Ovary (tissue), 9 donors: ENCODE data around the gene SMARCAL1. TPM values are rescaled to one million over a fixed set of nuclear protein-coding genes. Genes with fewer than 3 reads are reported as not detected.

Experiments used
- DNase-seq, 5 donors: peaks; one replicate each; pipeline ENCODE4 v3.0.0-alpha.2; 2019 to 2020
- H3K27ac ChIP-seq, 2 donors: fragments of 200-600 bp; one replicate each; pipeline versions ENCODE4 v1.5.1 to v1.8.0; 2019 to 2022
- H3K27me3 ChIP-seq: fragments of 200-600 bp; one replicate; pipeline ENCODE4 v1.8.0; 2022
- H3K36me3 ChIP-seq: fragments of 200-600 bp; sonication (generic); one replicate; pipeline ENCODE4 v1.5.1; 2019
- H3K4me1 ChIP-seq: one replicate; pipeline ENCODE4 v1.8.1; 2013; ENCODE audit warnings: mild to moderate bottlenecking, moderate library complexity; ENCODE audit not compliant: insufficient read depth
- H3K4me3 ChIP-seq: fragments of 200-600 bp; sonication (generic); one replicate; pipeline ENCODE4 v1.5.1; 2017
- H3K9me3 ChIP-seq, 2 donors: fragments of 200-600 bp in 1 of 2; sonication (generic) in 1 of 2; one replicate each; pipeline versions ENCODE4 v1.5.1 to v1.8.1; 2013 to 2019; ENCODE audit warnings: mild to moderate bottlenecking in 1 of 2, moderate library complexity in 1 of 2
- CTCF ChIP-seq, 3 donors: fragments of 450-650 bp in 2 of 3; fragments of 200-600 bp in 1 of 3; IDR thresholded peaks; one replicate each; pipeline versions ENCODE4 v1.5.1 to v1.8.0; 2016 to 2022; ENCODE audit warnings: antibody characterized with exemption in 3 of 3, mild to moderate bottlenecking in 1 of 3
- EP300 ChIP-seq: sonication (generic); formaldehyde crosslinking; IDR thresholded peaks from one replicate; pipeline ENCODE4 v1.6.1; 2017; ENCODE audit warnings: antibody characterized with exemption
- POLR2A ChIP-seq: fragments of 450-650 bp; IDR thresholded peaks from one replicate; pipeline ENCODE4 v1.6.1; 2017; ENCODE audit warnings: antibody characterized with exemption, mild to moderate bottlenecking, moderate library complexity
- WGBS, 3 donors: extraction: QIAGEN DNeasy Blood & Tissue Kit in 1 of 3; methylation state at CpG; one replicate each; pipeline versions ENCODE4 v1.1.5 to v1.1.7; 2013 to 2017; 5-methylcytosine and 5-hydroxymethylcytosine counted together
- intact Hi-C, 4 donors: fragments of 100-400 bp; cut with DNase I; formaldehyde crosslinking; loops; one replicate each; pipeline versions ENCODE4 v1.11.0 to v1.15.1; 2022 to 2023
- polyA plus RNA-seq, 2 donors: library from polyadenylated mRNA; stranded (reverse); fragments of 200-250 nt in 1 of 2; fragments of 350-450 nt in 1 of 2; fragmentation: Illumina TruSeq in 1 of 2; extraction: RNeasy Lipid Tissue Mini Kit (QIAGEN cat#74804) in 1 of 2; gene quantifications; one replicate each; pipeline ENCODE4 v1.2.3, GENCODE V29; 2013 to 2014
- total RNA-seq, 7 donors: library from RNA; depleted of rRNA in 2 of 7; stranded (reverse); fragments of >200 nt in 2 of 7; fragmentation: NEBNext Ultra II Directional in 3 of 7; extraction: Animal tissue kit (Norgen Biotek cat#: 25700) in 3 of 7; gene quantifications; one replicate each; pipeline versions ENCODE4 v1.1.0 to v1.2.4, GENCODE V29; 2016 to 2023
- donor health status: DM: no; HTN: no; CAD: no; lungs with moderate emphysema.
- donor health status: DM: no; HTN: no; CAD: no.
- donor health status: Bipolar disorder and iron deficiency.
- donor health status: DM: yes; HTN: yes; CAD: no.
- donor health status: DM: no; HTN: no; CAD: no.
- donor health status: DM: yes; HTN: yes; CAD: no.

The SMARCAL1 gene
- total and polyA plus RNA-seq, 9 donors, result 11.1 to 29.1 (median 20.9) TPM

DNA sequence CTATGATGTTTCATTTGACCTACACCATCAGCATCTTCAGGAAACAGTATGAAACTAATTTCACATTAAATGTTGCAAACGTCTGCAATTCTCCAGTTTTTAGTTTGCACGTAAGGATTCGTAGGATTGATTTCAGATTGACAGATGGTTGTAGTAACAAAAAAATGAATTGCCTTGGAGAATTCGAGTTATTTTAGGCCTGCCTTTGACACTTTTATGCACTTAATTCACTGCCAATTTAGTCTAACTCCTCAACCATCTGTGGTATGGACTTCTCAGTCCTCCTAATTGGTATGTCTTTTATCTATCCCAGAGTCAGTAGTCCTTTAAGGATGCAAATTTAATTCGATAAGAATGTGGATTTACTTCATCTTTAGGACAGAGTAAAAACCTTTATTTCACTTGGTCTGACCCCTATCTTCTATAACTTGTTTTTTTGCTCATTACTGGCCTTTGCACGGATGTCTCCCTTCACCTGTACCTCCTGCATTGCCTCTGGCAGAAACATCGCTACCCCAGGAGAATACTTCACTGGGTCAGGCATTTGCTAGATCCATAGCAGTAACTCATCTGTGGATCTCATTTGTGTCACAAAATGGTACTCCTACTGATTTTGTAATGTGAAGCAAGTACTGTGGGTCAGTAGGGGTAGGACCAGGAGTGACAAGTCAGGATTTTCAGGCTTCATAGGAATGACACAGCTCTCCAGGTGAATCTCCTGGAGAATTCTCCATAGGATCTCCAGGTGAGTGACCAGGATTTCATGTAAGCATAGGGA is 90.3 kb downstream of the SMARCAL1 start:
- intact Hi-C loops, result no loop called here
- TF ChIP-seq POLR2A (no peak), CTCF (IDR thresholded peaks at IDR 0.05) (no peak), EP300 (no peak)
- Histone ChIP-seq H3K36me3 (no peaks in the 10 kb centered on the region), H3K4me3 (no peak overlapping the region), H3K27ac (no peak overlapping the region), H3K9me3 (no peaks in the 10 kb centered on the region), H3K4me1 (peaks cover 1% of the 10 kb centered on the region), H3K27me3 (no peaks in the 10 kb centered on the region)
- no peak for DNase-seq
- 64 to 68% (median 65%) methylated on average over 7 of the region's 7 CpGs for WGBS, 3 donors

- Histone ChIP-seq H3K4me3 (no peak overlapping the region), H3K4me1 (peaks cover 1% of the 10 kb centered on the region), H3K36me3 (no peaks in the 10 kb centered on the region), H3K9me3 (no peaks in the 10 kb centered on the region), H3K27ac (no peak overlapping the region), H3K27me3 (no peaks in the 10 kb centered on the region)
- 82 to 84% (median 83%) methylated on average over 6 of the region's 6 CpGs for WGBS, 3 donors
- no peak for DNase-seq
- no peak for TF ChIP-seq EP300
- no peak for TF ChIP-seq CTCF (IDR thresholded peaks at IDR 0.05)
- no peak for TF ChIP-seq POLR2A
- intact Hi-C loops, result no loop called here
Measured at GRCh38 chr2:216503159-216503629, 90.9 kb downstream of the SMARCAL1 start.

DNA sequence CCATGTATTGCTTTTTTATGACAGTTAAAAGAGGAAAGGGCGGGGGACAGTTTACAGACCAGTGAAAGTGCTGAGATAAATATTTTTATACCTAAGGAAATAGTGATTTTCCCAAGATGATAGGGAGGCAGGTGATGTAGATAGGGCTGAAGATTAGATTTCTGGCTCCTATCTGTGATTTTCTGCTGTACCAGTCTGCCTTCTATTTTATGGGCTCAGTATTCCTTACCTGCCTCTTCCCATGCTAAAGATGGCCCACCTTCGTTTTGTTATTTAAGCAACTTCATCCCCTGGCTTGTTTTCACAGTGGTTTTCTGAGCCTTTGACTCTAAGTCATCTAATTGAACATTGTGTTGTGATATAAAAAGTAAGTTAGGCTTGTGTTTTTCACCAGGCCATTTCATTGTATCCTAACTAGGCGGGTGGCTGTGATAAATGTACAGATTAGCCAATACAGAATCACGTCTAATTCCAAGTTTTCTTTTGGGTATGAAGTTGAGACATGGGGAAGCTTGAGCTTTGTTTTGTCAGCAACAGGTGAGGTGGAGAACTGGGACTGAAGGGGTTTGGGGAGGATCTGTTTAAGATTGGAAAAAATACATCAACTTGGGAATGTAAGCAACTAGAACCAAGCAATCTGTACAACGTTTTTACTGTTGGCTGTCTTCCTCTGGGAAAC is 91.6 kb downstream of the SMARCAL1 start:
- no peaks in the 10 kb centered on the region for H3K36me3 ChIP-seq
- no peak for TF ChIP-seq POLR2A
- TF ChIP-seq CTCF (IDR thresholded peaks at IDR 0.05), result no peak
- TF ChIP-seq EP300, result no peak

GRCh38 chr2:216504376-216504762 is 92.1 kb downstream of the SMARCAL1 start:
- no peaks in the 10 kb centered on the region for H3K36me3 ChIP-seq

More for the DNA sequence above, 91.6 kb downstream of the SMARCAL1 start:
- Histone ChIP-seq H3K4me1 (peaks cover 1% of the 10 kb centered on the region), H3K4me3 (no peak overlapping the region), H3K27me3 (no peaks in the 10 kb centered on the region), H3K9me3 (no peaks in the 10 kb centered on the region), H3K27ac (no peak overlapping the region)
- intact Hi-C loops, result no loop called here
- WGBS, 3 donors, result 36 to 48% (median 43%) methylated on average over 5 of the region's 5 CpGs
- no peak for DNase-seq

More at GRCh38 chr2:216504376-216504762, 92.1 kb downstream of the SMARCAL1 start:
- no peak overlapping the region for H3K4me3 ChIP-seq
- no peaks in the 10 kb centered on the region for H3K27me3 ChIP-seq
- H3K9me3 ChIP-seq, result no peaks in the 10 kb centered on the region
- H3K27ac ChIP-seq, result no peak overlapping the region
- no peak for DNase-seq
- intact Hi-C loops, result no loop called here
- TF ChIP-seq POLR2A, result no peak
- TF ChIP-seq CTCF (IDR thresholded peaks at IDR 0.05), result no peak
- no peak for TF ChIP-seq EP300
- peaks cover 1% of the 10 kb centered on the region for H3K4me1 ChIP-seq
- 63 to 71% (median 65%) methylated on average over 1 of the region's 1 CpG for WGBS, 3 donors
